ENCODE data around the gene TRAF3.

TRAF3 gene

DNA sequence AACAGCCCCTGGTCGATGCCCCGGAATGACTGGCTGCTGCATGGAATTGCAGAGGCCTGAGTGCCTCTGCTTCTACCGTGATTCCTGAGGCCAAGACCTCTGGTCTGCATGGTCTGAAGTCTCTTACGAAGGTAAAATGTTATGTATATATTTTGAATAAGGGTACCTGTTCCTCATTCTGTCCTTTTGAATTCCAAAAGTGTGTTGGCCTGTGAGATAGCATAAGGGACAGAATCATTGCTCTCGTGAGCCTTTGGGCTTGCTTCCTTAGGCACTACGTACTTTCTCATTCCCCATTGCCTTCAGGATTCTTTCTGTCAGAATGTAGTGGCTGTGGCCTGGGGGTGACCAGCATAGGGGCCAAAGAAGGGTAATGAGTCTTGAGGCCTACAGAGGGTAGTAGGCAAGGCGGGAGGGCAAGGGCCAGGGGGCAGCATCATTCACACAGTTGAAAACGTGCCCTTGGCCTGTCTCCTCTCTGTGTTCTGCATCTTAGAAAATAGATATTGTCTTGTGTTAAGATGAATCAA, 19.5 kb downstream of the TRAF3 start:
- Histone ChIP-seq H3K4me3 (no peak overlapping the region), H3K9me3 (no peaks in the 10 kb centered on the region)
- in situ Hi-C loops (cut with MboI; ENCODE audit: low sequenced_read_pairs) = no loop called here

DNA sequence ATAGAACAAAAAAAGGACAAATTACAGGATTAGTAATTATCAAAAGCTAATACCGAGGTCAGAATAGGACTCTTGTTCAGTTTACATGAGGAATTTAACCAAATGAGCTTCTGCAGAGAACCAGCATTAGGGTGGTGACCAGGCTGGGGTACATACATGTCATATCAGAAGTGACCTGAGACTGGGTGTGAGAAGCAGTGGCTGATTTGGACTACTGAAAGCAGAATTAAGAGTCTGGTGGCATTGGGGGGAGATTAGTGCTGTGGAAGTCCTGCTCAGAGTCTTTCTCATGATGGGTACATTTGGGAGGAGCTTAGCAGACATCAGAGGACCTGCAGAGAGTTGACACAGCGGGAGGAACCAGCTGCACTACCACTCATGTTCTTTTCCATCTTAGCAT, 21.7 kb downstream of the TRAF3 start:
- H3K36me3 ChIP-seq (replicated peaks) = no peaks in the 10 kb centered on the region
- H3K4me3 ChIP-seq = no peak overlapping the region
- H3K4me1 ChIP-seq = no peaks in the 10 kb centered on the region; the same call in 1 of the 2 replicates
- in situ Hi-C loops (cut with MboI; ENCODE audit: low sequenced_read_pairs) = no loop called here
- no peak for DNase-seq (ENCODE audit: low spot score in 2 of 2)
- H3K9me3 ChIP-seq = no peaks in the 10 kb centered on the region
- no peaks in the 10 kb centered on the region for H3K27me3 ChIP-seq (ENCODE audit: low read depth)

More for the DNA sequence above, 19.5 kb downstream of the TRAF3 start:
- DNase-seq (ENCODE audit: low spot score in 2 of 2) = no peak
- Histone ChIP-seq H3K36me3 (replicated peaks) (no peaks in the 10 kb centered on the region), H3K27me3 (ENCODE audit: low read depth) (no peaks in the 10 kb centered on the region), H3K4me1 (no peaks in the 10 kb centered on the region; the same call in 1 of the 2 replicates)

DNA sequence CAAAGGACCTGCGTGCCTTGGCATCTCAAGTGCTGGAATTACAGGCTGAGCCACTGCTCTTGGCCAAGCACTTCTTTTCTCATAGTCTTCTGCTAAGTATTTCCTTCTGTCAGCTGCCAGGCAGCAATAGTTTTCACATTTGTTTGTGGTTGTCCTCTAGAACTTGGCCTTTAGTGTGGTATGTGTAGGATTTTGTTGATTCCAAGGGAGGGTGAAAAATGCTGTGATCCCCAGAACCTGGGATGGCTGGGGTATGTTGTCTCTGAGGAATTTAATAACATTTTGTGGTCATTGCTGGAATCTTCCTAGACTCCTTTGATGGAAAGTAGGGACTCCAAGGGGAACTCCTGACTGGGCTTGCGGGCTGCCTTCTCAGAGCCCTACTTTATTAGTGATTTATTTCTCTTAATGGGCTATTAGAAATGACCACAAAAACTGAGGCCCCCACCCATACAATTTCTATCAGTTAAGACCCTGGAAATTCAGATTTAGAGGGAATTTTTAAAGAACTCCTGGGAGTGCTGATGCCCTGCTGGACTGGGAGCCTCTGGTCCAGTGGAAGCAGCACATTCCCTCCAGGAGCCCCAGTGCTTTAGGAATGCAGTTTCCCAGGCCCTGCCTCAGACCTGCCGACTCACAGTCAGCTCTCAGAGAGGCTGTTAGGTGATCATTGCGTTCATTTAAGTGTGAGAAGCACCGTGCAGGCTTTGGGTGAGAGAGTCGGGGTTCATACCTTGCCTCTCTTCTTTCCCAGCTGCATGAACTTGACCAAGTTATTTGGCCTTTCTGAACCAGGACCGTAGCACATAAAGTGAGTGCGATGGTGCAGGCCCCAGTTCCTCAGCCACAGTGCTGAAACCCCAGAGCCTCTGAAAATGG, 22.7 kb downstream of the TRAF3 start:
- H3K27me3 ChIP-seq (ENCODE audit: low read depth) = no peaks in the 10 kb centered on the region
- H3K9me3 ChIP-seq = no peaks in the 10 kb centered on the region
- no peak for DNase-seq (ENCODE audit: low spot score in 2 of 2)
- in situ Hi-C loops (cut with MboI; ENCODE audit: low sequenced_read_pairs) = no loop called here
- H3K4me3 ChIP-seq = no peak overlapping the region
- H3K4me1 ChIP-seq = no peaks in the 10 kb centered on the region; the same call in 1 of the 2 replicates
- H3K36me3 ChIP-seq (replicated peaks) = no peaks in the 10 kb centered on the region

DNA sequence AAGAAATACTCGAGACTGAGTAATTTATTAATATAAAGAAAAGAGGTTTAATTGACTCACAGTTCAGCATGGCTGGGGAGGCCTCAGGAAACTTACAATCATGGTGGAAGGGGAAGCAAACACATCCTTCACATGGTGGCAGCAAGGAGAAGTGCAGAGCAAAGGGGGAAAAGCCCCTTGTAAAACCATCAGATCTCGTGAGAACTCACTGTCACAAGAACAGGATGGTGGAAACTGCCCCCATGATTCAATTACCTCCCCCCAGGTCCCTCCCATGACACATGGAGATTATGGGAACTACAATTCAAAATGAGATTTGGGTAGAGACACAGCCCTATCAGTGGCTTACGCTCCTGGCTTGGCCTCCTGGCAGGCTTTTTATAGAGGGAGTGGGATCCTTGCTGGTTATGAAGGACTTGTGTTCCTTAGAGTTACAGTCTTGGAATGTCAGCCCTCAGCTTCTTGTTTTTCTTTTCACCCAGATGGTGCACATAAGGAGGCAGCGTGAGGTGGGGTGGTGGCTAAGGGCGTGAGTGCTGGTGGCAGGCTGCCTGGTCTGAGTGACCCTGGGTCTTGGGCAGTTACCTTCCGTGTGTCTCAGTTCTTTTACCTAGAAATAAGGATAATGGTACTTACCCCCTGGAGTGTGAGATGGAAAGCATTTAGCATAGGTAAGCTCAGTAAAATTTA, 25.7 kb downstream of the TRAF3 start:
- in situ Hi-C loops (cut with MboI; ENCODE audit: low sequenced_read_pairs) = no loop called here
- H3K27me3 ChIP-seq (ENCODE audit: low read depth) = no peaks in the 10 kb centered on the region
- H3K36me3 ChIP-seq (replicated peaks) = no peaks in the 10 kb centered on the region
- H3K4me3 ChIP-seq = no peak overlapping the region
- no peaks in the 10 kb centered on the region for H3K4me1 ChIP-seq
- DNase-seq (ENCODE audit: low spot score in 2 of 2) = no peak
- no peaks in the 10 kb centered on the region for H3K9me3 ChIP-seq

DNA sequence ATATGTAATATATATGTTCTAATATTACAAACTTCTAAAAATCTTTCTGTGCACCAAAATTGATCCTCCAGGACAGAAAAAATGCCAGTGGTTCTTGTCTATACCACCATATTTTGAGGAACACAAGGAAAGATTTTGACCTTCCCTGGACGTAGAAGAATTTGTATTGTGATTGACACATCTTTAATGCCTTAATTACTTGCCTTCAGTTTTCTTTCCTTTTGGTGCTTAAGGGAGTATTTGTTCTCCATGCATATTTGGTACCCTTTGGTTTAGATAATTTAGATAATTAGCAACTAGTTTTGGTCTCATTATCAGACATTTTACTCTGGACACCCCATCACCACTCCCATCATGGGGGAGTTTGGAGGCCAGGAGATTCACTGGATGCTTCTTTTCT, 27.6 kb downstream of the TRAF3 start:
- in situ Hi-C loops (cut with MboI; ENCODE audit: low sequenced_read_pairs) = no loop called here
- H3K4me1 ChIP-seq = peaks cover 2% of the 10 kb centered on the region
- no peaks in the 10 kb centered on the region for H3K27me3 ChIP-seq (ENCODE audit: low read depth)
- H3K4me3 ChIP-seq = no peak overlapping the region
- no peak for DNase-seq (ENCODE audit: low spot score in 2 of 2)
- H3K9me3 ChIP-seq = no peaks in the 10 kb centered on the region
- H3K36me3 ChIP-seq (replicated peaks) = no peaks in the 10 kb centered on the region

DNA sequence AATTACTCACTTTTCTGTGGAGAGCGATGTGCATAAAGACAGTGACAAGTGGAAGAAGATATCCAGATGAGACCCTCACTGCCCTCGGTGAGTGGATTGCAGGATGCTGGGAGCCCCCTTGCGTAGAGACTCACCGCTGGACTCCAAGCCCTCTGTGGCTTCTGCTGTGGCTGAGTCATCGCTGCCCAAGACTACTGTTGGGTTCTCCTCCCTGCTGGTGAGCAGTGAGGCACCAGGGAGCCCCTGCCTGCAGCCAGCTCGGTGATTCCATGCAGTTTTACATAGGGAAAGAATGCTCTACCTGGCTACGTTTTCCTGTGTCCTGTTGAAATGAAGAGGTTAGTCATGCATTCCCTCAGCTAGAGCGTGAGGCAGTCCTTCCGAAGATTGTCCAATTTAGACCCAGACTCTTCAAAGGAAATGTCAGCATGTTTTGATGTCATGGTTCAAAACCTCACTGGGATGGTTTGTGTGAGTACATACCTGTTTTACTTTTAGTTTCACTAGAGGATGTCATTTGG, 28.2 kb downstream of the TRAF3 start:
- no peaks in the 10 kb centered on the region for H3K27me3 ChIP-seq (ENCODE audit: low read depth)
- no peaks in the 10 kb centered on the region for H3K36me3 ChIP-seq (replicated peaks)
- peaks cover 8% of the 10 kb centered on the region for H3K4me1 ChIP-seq
- no peak overlapping the region for H3K4me3 ChIP-seq
- in situ Hi-C loops (cut with MboI; ENCODE audit: low sequenced_read_pairs) = no loop called here
- H3K9me3 ChIP-seq = no peaks in the 10 kb centered on the region
- DNase-seq (ENCODE audit: low spot score in 2 of 2) = no peak

DNA sequence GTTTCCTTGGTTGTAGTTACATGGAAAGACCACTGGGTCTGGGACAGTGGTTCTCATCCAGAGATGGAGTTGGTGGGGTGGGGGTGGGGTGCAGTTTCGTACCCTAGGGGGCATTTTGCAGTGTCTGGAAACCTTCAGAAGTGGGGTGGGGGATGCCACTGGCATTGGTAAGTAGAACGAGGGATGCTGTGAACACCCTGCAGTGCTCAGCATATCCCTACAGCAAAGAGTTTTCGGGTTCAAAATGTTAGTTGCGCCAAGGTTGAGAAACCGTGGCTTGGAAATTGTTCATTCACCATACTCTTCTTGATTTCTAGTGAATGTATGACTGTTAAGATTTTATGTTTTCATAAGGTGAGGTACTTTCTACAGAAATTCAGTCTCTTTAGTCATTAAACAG, 28.7 kb downstream of the TRAF3 start:
- no peaks in the 10 kb centered on the region for H3K9me3 ChIP-seq
- in situ Hi-C loops (cut with MboI; ENCODE audit: low sequenced_read_pairs) = no loop called here
- DNase-seq (ENCODE audit: low spot score in 2 of 2) = no peak

DNA sequence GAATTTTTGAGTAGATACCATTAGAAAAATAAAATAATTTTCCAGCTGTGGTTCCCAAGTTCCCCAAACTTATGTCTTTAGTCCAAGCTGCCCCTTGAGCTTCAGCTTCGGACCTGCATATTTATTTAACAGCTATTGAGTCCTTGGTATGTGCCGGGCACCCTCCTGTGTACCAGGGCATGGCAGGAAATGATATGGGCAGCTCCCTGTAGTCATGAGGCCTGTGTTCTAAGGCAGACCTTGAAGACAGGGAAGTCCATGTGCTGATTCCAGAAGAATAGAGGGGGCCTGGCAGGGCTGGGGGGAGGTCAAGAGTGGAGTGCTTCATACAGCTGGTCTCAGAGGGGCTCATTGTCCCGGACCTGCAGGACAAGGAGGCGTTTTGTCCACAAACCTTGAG, 29.2 kb downstream of the TRAF3 start:
- peaks cover 14% of the 10 kb centered on the region for H3K4me1 ChIP-seq
- H3K27me3 ChIP-seq (ENCODE audit: low read depth) = no peaks in the 10 kb centered on the region
- in situ Hi-C loops (cut with MboI; ENCODE audit: low sequenced_read_pairs) = no loop called here
- no peak overlapping the region for H3K4me3 ChIP-seq
- no peaks in the 10 kb centered on the region for H3K36me3 ChIP-seq (replicated peaks)
- DNase-seq (ENCODE audit: low spot score in 2 of 2) = no peak
- no peaks in the 10 kb centered on the region for H3K9me3 ChIP-seq

More for the DNA sequence above, 28.7 kb downstream of the TRAF3 start:
- no peaks in the 10 kb centered on the region for H3K27me3 ChIP-seq (ENCODE audit: low read depth)
- peaks cover 10% of the 10 kb centered on the region for H3K4me1 ChIP-seq
- H3K4me3 ChIP-seq = no peak overlapping the region
- H3K36me3 ChIP-seq (replicated peaks) = no peaks in the 10 kb centered on the region

DNA sequence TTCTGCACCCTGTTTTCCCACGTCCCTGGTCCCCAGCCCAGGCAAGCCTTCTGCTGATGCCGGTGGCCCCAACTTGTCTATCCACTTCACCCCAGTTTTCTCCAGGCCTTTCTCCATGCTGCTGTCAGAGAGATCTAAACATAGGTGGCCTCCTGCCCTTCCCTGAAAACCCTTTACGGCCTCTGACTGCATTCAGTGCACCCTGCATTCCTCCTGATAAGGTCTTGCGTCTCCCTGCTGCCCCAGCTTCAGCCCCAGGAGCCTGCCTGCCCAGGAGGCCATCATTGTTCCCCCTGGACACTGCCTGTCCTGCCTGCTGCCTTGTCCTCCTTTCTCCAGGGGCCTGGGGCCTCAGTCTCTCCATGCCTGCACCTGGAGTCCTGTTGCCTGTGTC, 29.8 kb downstream of the TRAF3 start:
- Histone ChIP-seq H3K36me3 (replicated peaks) (no peaks in the 10 kb centered on the region), H3K4me3 (no peak overlapping the region), H3K27me3 (ENCODE audit: low read depth) (no peaks in the 10 kb centered on the region), H3K4me1 (peaks cover 16% of the 10 kb centered on the region), H3K9me3 (no peaks in the 10 kb centered on the region)
- DNase-seq (ENCODE audit: low spot score in 2 of 2) = no peak
- in situ Hi-C loops (cut with MboI; ENCODE audit: low sequenced_read_pairs) = no loop called here

DNA sequence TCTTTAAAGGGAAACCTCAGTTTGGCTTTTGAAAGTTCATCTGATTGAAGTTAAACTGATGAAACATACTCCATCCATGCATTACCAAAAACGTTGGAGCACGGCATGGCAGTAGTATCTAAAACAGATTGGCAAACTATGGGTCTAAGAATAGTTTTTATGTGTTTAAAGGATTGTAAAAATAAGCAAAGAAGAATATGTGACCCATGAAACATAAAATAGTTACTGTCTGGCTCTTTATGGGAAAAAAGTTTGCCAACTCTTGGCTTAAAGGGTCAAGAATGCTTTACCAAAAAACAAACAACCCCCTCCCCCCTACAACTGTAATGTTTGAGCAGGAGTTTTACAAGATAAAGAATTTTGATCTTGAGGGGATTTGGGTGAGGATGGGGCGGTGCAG, 32.6 kb downstream of the TRAF3 start:
- in situ Hi-C loops (cut with MboI; ENCODE audit: low sequenced_read_pairs) = no loop called here
- H3K4me1 ChIP-seq = peaks cover 21% of the 10 kb centered on the region
- no peak for DNase-seq (ENCODE audit: low spot score in 2 of 2)
- no peaks in the 10 kb centered on the region for H3K36me3 ChIP-seq (replicated peaks)
- no peak overlapping the region for H3K4me3 ChIP-seq
- peaks cover 3% of the 10 kb centered on the region; the same call in 1 of the 2 replicates for H3K9me3 ChIP-seq
- H3K27me3 ChIP-seq (ENCODE audit: low read depth) = no peaks in the 10 kb centered on the region

DNA sequence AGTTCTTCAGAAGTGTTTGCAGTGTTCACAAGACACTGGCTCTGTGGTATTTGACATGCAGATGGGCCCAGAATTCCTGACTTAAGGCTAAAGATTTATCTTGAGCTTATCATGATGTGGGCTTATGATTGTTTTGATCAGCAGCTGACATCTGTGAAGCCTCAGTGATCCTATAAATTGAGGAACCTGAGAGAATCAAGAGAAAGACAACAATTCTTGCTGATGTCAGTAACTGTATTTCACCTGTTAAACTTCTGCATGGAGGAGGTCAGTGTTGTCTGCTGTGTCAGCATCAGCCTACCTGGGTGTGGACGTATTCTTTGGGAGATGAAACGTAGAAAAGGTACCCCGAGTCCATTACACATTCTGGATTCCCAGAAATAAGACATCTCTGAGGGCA, 33.3 kb downstream of the TRAF3 start:
- Histone ChIP-seq H3K4me1 (peaks cover 21% of the 10 kb centered on the region), H3K27me3 (ENCODE audit: low read depth) (no peaks in the 10 kb centered on the region), H3K36me3 (replicated peaks) (no peaks in the 10 kb centered on the region), H3K4me3 (no peak overlapping the region), H3K9me3 (peaks cover 3% of the 10 kb centered on the region; the same call in 1 of the 2 replicates)
- in situ Hi-C loops (cut with MboI; ENCODE audit: low sequenced_read_pairs) = no loop called here
- DNase-seq (ENCODE audit: low spot score in 2 of 2) = no peak

DNA sequence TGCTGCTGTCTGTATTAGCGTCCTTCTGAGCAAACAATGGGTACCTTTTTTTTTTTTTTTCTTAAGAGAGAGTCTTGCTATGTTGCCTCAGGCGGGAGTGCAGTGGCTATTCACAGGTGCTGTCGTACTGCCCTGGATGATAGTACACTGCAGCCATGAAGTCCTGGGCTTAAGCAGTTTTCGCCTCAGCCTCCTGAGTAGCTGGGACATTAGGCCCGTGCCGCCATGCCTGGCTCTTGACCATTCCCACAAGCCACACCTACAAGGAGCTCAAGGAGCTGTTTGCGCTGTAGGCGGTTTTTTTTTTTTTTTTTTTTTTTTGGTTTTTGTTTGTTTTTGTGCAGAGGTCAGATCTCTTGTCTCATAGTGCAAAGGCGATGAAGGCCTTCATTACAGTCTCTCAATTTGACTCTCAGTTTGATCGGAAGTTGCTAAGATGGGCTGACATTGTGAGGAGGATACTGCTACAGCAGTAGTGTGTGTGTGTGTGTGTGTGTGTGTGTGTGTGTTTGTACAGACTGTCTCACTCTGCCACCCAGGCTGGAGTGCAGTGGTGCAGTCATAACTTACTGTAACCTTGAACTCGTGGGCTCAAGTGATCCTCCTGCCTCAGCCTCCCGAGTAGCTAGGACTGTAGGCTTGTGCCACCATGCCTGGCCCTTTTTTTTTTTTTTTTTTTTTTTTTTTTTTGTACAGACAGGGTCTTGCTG, 34.2 kb downstream of the TRAF3 start:
- peaks cover 21% of the 10 kb centered on the region for H3K4me1 ChIP-seq
- in situ Hi-C loops (cut with MboI; ENCODE audit: low sequenced_read_pairs) = no loop called here
- H3K9me3 ChIP-seq = peaks cover 3% of the 10 kb centered on the region; the same call in 1 of the 2 replicates
- H3K36me3 ChIP-seq (replicated peaks) = no peaks in the 10 kb centered on the region
- DNase-seq (ENCODE audit: low spot score in 2 of 2) = peak in 1 of 2 experiments; percentile 63
- no peak overlapping the region for H3K4me3 ChIP-seq
- no peaks in the 10 kb centered on the region for H3K27me3 ChIP-seq (ENCODE audit: low read depth)

DNA sequence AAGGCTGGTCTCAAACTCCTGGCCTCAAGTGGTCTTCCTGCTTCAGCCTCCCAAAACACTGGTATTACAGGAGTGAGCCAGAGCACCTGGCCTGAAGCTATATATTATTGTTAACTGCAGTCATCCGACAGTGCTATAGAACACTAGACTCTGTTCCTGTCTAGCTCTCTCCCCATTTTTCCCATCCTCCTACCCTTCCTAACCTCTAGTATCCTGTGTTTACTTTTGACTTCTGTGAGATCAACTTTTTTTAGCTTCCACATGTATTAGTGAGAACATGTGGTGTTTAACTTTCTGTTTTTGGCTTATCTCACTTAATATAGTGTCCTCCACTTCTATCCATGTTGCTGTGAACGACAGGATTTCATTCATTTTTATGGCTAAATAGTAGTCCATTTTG, 34.7 kb downstream of the TRAF3 start:
- Histone ChIP-seq H3K4me1 (peaks cover 21% of the 10 kb centered on the region), H3K4me3 (no peak overlapping the region), H3K36me3 (replicated peaks) (no peaks in the 10 kb centered on the region), H3K9me3 (peaks cover 3% of the 10 kb centered on the region; the same call in 1 of the 2 replicates), H3K27me3 (ENCODE audit: low read depth) (no peaks in the 10 kb centered on the region)
- no peak for DNase-seq (ENCODE audit: low spot score in 2 of 2)
- in situ Hi-C loops (cut with MboI; ENCODE audit: low sequenced_read_pairs) = no loop called here
